ACHN (cell line): Measurements from ENCODE around the gene MAPT.
"Not testable (repeated sequence)": the region's sequence is repeated elsewhere in the genome, so short reads cannot be mapped to it uniquely, and the experiment has no call there.

ENCODE experiments used
- DNase-seq: peaks from one replicate; pipeline ENCODE4 v3.0.0-alpha.2; 2015
- in situ Hi-C: cut with HindIII; loops from 2 replicates; pipeline ENCODE4 v1.10.0; 2017; ENCODE audit warnings: low sequenced_read_pairs, low pct_ligation_motif_present, low pct_unique_long_range_greater_than_20kb

The MAPT gene

DNA sequence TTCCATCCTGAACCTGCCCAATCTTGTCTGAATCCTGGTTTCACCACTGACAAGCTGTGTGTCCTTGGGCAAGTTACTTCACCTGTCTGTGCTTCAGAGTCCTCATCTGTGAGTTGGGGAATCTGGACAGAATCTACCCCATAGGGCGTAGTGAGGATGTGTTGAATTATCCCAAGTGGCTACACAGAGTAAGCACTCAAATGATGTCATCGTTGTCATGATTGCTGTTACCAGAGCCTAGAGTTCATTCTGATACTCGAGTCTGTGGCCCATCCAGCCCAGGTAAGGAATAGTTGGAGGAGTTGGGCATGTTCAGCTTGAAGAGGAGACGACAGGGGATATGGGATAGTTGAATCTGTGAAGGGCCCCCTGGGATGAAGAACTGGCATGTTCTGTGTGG, 45.9 kb downstream of the MAPT start:
- no peak for DNase-seq
- in situ Hi-C loops, result no loop called here

DNA sequence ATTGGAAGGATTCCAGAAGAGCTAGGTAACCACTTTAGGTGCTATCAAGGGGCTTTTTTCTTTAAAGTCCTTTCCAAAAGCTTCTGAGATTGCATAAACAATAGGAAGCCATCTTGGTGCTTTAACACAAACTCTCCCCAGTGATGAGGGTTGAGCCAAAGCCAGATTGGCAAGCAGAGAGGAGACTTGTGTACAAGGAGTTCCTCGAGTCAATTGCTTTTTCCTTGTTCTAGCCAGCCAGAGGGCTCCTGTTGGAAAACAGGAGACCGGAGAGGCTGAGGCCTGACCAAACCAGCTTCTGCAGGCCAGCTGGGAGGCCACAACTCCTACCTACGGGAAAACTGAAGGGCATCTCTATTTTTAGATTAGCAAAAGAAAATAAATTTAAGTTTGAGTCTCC, 46.5 kb downstream of the MAPT start:
- in situ Hi-C loops, result no loop called here
- DNase-seq, result no peak

DNA sequence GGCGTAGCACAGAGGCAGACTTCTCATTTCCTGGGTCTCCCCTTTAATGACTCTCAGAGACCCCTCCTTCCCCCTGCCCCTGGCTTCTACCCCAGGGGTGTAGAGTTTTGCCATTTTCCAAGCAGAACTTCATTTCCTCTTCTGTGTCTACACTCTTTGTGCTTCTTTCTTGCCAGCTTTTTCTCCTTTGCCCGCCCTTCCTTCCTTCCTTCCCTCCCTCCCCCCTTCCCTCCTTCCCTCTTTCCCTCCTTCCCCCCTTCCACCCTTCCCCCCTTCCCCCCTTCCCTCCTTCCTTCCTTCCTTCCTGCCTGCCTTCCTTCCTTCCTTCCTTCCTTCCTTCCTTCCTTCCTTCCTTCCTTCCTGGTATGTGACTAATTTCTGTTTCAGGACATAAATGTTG, 47.0 kb downstream of the MAPT start:
- no peak for DNase-seq
- in situ Hi-C loops, result no loop called here

DNA sequence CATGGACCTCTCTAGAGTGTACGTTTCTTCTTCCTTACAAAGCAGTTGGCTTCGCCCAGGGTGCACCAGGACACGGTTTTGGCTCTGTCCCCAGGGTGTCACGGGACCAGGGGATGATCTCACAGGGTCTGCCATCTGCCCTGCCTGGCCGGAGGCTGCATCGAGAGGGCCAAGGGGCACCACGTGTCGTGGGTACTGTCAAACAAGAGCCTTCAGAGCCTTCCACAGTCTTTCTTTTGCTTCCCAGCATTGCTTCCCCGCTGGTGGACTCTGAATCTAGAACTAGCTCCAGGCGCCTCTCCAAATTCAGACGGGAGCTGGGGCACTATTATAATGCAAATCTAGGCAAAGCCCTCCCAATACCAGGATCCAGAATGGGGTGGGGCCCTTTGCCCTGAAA, 47.9 kb downstream of the MAPT start:
- DNase-seq, result no peak
- in situ Hi-C loops, result no loop called here

DNA sequence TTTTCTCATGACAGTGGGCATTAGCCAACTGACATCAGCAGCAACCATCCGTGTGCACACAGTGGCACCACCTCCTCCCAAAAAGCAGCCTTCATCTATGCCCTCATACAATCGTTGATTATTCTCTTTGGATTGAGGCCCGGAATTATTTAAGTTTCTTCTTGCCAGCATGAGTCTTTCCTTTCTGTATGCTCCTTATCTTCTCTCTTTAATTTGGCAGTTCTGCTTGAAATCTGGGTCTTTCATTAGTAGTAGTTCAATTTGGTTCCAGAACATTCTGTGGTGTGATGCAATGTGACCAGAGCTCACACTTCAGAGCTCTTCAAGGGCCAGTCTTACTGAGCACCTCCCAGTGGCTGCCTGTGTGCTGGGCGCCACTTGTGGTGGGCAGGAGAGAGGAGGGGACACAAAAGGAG, 52.5 kb downstream of the MAPT start:
- DNase-seq, result no peak
- in situ Hi-C loops, result no loop called here

DNA sequence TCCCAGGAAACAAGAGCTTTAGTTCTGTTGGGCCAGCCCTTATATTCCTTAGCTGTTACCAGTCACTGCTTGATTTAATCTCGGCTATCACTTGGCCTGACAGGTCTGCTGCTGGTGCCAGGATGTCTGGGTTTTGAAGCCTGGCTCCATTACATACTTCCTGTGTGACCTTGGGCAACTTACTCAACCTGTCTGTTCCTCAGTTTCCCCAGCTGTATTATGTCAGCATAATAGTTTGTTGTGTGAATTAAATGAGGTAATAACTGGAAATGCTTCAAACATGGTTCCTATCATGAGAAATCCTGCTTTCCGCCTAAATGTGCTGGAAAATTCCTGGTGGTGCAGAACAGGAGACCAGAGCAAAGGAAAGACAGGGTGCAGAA, 54.1 kb downstream of the MAPT start:
- DNase-seq, result no peak
- in situ Hi-C loops, result no loop called here

DNA sequence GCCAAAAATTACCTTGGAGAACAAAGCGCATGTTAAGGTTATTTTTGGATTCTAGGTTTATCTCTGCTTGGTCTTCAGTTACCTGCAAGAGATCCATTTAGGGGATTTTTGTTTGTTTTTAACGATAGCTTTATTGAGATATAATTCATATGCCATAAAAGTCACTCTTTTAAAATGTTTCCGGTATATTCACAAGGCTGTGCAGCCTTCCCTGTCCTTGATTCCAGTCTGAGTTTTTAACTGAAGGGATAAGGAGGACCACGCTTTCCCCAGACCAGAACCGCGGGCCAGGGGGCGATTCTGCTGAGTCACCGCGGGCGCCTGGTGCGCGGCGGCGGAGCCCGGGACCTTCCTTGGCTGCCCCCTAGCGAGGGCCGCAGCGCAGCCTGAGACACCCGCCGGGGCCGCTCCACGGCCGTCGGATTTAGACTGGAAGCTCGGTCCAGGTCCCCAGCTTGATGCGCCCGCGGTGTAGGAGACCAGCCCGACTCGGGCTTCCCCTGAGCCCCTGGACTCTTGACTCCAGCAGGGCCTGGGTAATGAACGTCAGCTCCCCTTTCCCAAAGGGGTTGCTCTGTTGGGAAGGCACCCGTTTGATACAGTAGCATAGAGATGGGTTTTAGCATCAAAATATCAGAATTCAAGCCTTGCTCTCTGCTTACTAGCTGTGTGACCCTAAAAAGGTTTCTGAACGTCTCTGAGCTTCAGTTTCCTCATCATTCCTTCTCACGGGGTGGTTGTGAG, 54.7 kb downstream of the MAPT start:
- peak; percentile 77 for DNase-seq
- in situ Hi-C loops, result no loop called here

DNA sequence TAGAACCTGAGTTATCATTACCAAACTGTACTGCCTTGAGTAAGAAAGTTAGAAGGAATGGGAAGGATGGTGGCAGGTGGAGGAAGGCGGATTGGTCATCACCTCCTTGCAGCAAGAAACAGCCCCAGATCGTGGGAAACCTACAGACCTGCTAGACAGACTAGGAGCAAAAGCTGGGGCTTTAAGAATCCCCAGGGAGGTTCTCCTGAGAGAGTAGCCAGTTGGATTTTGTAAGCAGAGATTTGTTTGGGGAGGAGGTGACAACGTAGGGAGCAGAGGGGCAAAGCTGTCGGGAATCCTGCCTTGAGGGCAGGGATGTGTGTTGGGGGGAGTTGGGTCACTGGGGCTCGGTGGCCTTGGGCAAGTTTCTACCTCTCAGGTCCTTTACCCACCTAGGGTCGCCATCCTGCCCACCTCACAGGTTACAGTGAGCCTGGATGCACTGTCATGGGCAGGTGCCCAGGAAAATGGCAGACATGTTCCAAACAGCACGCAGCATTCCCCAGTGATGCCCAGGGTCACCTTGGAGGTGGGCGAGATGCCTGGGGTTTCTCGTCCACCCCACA, 55.5 kb downstream of the MAPT start:
- in situ Hi-C loops, result no loop called here
- DNase-seq, result no peak

DNA sequence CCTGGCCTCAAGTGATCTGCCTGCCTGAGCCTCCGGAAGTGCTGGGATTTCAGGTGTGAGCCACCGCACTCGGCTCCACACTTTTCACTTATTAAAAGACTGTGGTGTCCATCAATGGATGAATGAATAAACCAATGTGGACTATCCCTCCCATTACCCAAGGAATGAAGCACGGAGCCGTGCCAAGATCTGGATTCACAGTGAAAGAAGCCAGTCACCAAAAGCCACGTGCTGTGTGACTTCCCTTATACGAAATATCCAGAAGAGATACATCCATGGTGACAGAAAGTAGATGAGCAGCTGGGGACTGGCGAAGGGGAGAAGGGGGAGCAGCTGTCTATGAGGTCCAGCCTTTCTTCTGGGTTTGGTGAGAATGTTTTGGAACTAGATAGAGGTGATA, 56.5 kb downstream of the MAPT start:
- no peak for DNase-seq
- in situ Hi-C loops, result no loop called here

DNA sequence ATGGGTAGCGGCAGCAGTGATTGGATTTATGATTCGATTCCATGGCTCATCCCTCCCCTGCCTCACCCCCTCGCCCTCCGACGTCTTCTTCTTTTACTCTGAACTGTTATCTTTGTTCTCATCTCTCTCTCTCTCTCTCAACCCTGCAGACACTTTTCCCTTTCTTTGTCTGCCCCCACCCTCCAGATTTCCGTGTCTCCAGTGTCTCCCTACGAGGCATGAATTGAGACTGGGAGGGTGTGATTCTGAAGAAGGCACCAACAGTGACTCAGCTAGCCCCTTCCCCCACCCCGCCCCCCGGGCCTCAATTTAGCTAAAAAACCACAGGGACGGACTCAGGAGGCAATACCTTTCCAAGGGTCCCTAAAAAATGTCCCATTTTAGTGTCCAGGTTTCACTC, 57.0 kb downstream of the MAPT start:
- DNase-seq, result no peak
- in situ Hi-C loops, result no loop called here

DNA sequence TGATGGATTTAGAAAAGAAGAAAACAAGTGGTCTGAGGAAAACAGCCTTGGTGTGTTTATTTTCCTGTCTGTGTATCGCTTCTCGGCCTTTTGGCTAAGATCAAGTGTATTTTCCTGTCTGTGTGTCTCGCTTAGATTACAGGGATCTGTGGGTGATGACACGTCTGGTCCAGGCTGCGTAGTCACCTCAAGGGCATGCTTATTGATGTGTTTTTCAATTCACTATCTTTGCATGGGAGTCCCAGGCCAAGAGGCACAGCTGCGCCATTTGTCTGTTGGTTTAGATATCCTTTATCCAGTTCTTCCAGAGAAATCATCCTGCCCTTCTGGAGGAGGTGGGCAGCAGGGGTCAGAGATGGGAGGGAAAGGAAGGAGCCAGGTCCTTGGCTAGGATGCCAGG, 57.6 kb downstream of the MAPT start:
- DNase-seq, result no peak
- in situ Hi-C loops, result no loop called here

DNA sequence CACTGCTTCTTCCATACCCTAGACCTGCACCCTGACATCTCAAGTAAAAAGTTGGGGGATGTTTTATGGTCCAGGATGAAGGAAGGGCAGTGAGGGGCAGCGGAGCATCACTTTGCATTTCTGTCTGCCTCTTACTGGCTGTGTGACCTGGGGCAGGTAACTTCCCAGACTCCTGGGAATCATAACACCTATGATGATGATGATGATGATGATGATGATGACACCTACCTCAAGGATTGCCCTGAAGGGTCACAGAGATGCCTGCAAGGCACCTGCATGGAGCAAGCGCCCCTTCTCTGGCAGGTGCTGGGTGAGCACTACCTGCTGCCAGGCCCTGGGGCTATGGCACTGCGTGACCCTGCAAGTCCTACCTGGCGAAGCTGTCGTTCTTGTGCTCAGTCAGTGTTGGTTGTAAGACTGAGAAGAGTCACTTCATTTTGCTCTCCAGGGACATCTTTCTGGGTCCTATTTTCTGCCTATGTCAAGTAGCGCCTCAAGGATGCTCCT, 58.5 kb downstream of the MAPT start:
- in situ Hi-C loops, result no loop called here

DNA sequence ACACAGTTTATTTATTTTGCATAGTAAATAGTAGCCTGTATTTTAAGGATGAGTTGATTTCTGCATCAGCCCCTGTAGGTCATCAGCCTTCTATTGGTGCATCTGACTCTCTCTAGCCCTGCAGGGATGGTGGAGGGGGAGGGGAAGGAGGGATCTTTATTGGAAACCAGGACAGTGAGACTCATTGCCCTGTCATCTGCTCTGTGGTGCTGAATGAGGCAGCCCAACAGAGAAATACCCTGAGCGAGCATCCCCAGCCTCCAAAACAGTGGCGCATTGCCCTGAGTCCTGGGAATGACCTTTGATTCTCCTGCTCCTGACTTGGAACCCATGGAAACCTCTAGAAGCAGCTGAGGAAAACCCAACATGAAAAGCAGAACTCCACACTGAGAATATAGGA, 59.2 kb downstream of the MAPT start:
- in situ Hi-C loops, result no loop called here
- no peak for DNase-seq

More for the DNA sequence above, 58.5 kb downstream of the MAPT start:
- DNase-seq, result no peak

DNA sequence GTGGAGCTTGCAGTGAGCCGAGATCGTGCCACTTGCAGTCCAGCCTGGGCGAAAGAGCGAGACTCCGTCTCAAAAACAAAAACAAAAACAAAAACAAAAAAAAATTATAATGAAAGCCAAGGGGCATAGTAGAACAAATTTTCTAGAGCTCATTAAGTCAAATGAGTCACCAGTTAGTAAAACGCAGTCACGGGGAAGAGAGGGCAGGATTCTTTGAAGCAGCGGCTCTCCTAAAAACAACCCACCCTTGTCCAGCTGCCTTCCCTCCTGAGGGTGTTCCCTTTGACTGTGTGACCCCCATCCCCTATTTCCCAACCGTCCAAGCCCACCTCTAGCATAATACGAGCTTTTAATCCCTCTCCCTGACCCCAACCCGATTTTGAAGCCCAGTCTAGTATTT, 60.6 kb downstream of the MAPT start:
- no peak for DNase-seq
- in situ Hi-C loops, result no loop called here

DNA sequence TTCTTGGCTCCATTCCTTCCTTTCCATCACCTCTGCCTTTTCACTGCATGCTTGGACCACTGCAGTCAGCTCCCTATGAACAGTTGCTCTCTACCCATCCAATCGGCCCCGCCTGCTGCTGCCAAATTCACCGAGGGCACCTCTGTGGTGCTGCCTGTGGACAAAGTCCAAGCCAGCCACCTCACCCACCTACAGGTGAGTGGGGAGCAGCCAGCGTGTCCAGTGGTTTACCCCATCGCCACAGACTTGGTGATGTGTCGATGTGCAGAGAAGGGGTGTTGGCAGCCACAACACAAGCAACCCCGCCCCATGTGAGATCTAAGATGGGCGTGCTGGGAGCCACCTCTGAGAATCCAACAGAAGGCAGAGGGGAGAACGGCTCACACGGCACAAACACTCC, 61.0 kb downstream of the MAPT start:
- in situ Hi-C loops, result no loop called here

DNA sequence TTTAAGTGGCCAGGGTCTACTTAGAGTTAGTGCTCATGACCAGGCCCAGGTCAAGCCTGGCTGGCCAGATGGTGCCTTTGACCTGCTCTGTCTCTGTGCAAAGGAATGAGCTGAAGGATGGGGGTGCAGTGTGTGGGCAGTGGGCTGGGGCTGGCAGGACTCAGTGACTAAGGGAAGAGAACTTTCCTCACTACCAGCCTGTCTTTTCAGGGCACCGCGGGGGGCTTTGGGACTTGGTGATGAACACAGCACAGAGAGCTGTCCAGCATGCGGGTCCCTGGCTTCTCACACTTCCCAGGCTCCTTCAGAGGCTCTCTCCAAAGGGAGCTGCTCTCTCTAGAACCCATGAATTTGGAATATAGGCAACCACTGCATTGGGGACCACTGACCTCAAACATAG, 61.7 kb downstream of the MAPT start:
- in situ Hi-C loops, result no loop called here
- no peak for DNase-seq

More for the DNA sequence above, 61.0 kb downstream of the MAPT start:
- DNase-seq, result no peak

DNA sequence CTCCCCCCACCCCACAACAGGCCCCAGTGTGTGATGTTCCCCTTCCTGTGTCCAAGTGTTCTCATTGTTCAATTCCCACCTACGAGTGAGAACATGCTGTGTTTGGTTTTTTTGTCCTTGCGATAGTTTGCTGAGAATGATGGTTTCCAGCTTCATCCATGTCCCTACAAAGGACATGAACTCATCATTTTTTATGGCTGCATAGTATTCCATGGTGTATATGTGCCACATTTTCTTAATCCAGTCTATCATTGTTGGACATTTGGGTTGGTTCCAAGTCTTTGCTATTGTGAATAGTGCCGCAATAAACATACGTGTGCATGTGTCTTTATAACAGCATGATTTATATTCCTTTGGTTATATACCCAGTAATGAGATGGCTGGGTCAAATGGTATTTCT, 62.4 kb downstream of the MAPT start:
- DNase-seq, in situ Hi-C loops: not testable (repeated sequence)

DNA sequence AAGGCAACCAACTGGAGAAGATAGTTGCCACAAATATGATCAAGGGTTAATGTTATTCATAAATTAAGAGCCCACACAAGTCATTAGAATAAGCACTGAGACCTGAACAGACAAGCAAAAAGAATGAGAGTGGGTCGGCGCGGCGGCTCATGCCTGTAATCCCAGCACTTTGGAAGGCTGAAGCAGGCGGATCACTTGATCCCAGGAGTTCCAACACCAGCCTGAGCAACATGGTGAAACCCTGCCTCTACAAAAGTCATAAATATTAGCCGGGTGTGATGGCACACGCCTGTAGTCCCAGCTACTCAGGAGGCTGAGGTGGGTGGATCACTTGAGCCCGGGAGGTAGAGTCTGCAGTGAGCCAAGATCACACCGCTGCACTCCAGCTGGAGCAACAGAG, 64.0 kb downstream of the MAPT start:
- DNase-seq, result no peak
- in situ Hi-C loops, result no loop called here

DNA sequence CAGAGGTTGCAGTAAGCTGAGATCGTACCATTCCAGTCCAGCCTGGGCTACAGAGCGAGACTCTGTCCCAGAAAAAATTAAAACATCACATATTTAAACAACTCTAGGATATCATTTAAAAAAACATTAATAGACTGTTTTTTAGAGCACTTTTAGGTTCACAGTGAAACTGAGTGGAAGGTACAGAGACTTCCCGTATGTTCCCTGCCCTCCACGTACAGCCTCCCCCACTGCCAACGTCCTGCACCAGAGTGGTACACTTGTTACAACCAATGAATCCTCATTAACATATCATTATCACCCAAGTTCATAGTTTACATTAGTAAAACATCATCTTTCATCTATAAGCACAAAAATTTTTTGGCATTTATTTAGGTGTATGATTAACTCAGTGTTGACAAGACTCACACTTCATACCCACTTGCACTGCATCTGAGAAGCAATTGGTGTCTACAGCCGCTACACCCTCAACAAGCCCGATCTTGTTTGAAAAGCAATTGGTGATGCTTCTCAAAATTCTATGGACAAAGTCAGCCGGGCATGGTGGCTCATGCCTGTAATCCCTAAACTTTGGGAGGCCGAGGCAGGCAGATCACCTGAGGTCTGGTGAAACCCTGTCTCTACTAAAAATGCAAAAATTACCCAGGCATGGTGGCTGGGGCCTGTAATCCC, 64.8 kb downstream of the MAPT start:
- in situ Hi-C loops, result no loop called here
- no peak for DNase-seq

DNA sequence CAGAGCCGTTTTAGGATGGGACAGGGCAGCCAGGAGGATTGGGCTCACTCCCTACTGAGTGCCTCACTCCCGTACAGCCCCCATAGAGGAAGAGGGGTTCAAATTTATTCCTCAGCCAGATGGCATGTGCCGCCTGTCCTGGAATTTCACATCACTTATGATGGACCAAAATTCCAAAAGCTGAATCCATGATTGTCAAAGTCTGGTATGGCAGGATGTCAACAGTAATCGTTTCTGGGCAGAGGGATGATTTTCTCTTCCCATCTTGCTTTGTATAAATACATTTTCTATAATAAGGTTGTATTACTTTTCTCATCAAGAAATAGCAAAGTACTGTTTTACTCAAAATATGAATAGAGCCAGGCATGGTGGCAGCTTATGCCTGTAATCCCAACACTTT, 66.0 kb downstream of the MAPT start:
- in situ Hi-C loops, result no loop called here
- DNase-seq, result no peak
